OCI-LY1 (cell line): Measurements from ENCODE around the gene NAT14.

Experiments used
- H2AFZ ChIP-seq: fragments of 200-600 bp; sonication (generic), shearing (Covaris generic); 2 replicates; pipeline ENCODE4 v1.6.0; 2014; ENCODE audit warnings: antibody characterized with exemption, mild to moderate bottlenecking, low read length
- H3F3A ChIP-seq: fragments of 200-600 bp; sonication (generic), shearing (Covaris generic); 2 replicates; pipeline ENCODE4 v1.6.0; 2014; ENCODE audit warnings: mild to moderate bottlenecking, antibody characterized with exemption, low read length, moderate library complexity; ENCODE audit not compliant: insufficient read depth
- H3K27ac ChIP-seq: fragments of 200-600 bp; sonication (generic); 2 replicates; pipeline ENCODE4 v1.5.1; 2014; ENCODE audit warnings: low read length, mixed run types, mild to moderate bottlenecking, low read depth; ENCODE audit not compliant: poor library complexity, severe bottlenecking
- H3K27me3 ChIP-seq: fragments of 200-600 bp; sonication (generic); 2 replicates; pipeline ENCODE4 v1.6.0; 2014; ENCODE audit warnings: antibody characterized with exemption, mild to moderate bottlenecking, low read length, moderate library complexity; ENCODE audit not compliant: insufficient read depth
- H3K36me3 ChIP-seq: fragments of 200-600 bp; sonication (generic); 2 replicates; pipeline ENCODE4 v1.6.1; 2014; ENCODE audit warnings: mild to moderate bottlenecking, antibody characterized with exemption, low read length, moderate library complexity, mixed read lengths; ENCODE audit not compliant: insufficient read depth
- H3K4me1 ChIP-seq: fragments of 200-600 bp; sonication (generic); 2 replicates; pipeline ENCODE4 v1.5.1; 2014; ENCODE audit warnings: mild to moderate bottlenecking, low read length, moderate library complexity; ENCODE audit not compliant: insufficient read depth, severe bottlenecking
- H3K4me2 ChIP-seq: fragments of 200-600 bp; sonication (generic), shearing (Covaris generic); 2 replicates; pipeline ENCODE4 v1.6.1; 2014; ENCODE audit warnings: low read length
- H3K4me3 ChIP-seq: fragments of 200-600 bp; sonication (generic); 2 replicates; pipeline ENCODE4 v1.5.1; 2014; ENCODE audit warnings: low read length, low read depth, mild to moderate bottlenecking, mixed read lengths; ENCODE audit not compliant: poor library complexity, severe bottlenecking
- H3K79me2 ChIP-seq: fragments of 200-600 bp; shearing (Covaris generic); 2 replicates; pipeline ENCODE4 v1.6.1; 2016; ENCODE audit warnings: mixed run types, low read length, mixed read lengths; ENCODE audit not compliant: insufficient read depth
- H3K9ac ChIP-seq: fragments of 200-600 bp; sonication (generic), shearing (Covaris generic); 2 replicates; pipeline ENCODE4 v1.6.1; 2014; ENCODE audit warnings: mild to moderate bottlenecking, low read length, mixed read lengths
- H3K9me2 ChIP-seq: fragments of 200-600 bp; sonication (generic), shearing (Covaris generic); 2 replicates; pipeline ENCODE4 v1.6.1; 2014; ENCODE audit warnings: low read depth, mild to moderate bottlenecking, low read length, mixed read lengths
- H3K9me3 ChIP-seq: fragments of 200-600 bp; shearing (Covaris generic); 2 replicates; pipeline ENCODE4 v1.6.1; 2014; ENCODE audit warnings: low read length, mixed read lengths
- H4K20me1 ChIP-seq: fragments of 200-600 bp; sonication (generic), shearing (Covaris generic); 2 replicates; pipeline ENCODE4 v1.6.0; 2016; ENCODE audit warnings: mild to moderate bottlenecking, low read length; ENCODE audit not compliant: insufficient read depth
- EZH2 ChIP-seq: fragments of 200-600 bp; sonication (generic), shearing (Covaris generic); IDR thresholded peaks from 2 replicates; pipeline ENCODE4 v1.8.0; 2017; ENCODE audit warnings: borderline replicate concordance, mixed run types, mild to moderate bottlenecking, antibody characterized with exemption, low read length, moderate library complexity, mixed read lengths
- TF ChIP-seq, protein P1 (sequence below): fragments of 200-600 bp; sonication (generic), shearing (Covaris generic); IDR thresholded peaks from 2 replicates; pipeline ENCODE4 v1.5.1; 2017; ENCODE audit warnings: mild to moderate bottlenecking, antibody characterized with exemption, low read length, moderate library complexity, mixed read lengths

Gene NAT14

GRCh38 chr19:55497763-55498162 lies 12.8 kb downstream of the NAT14 start:
- H3K79me2 ChIP-seq, result no peaks in the 10 kb centered on the region
- no peaks in the 10 kb centered on the region for H3K27me3 ChIP-seq
- H3K9ac ChIP-seq, result no peak overlapping the region
- no peak overlapping the region for H3K4me2 ChIP-seq
- no peaks in the 10 kb centered on the region for H3K9me2 ChIP-seq
- TF ChIP-seq, protein P1, sequence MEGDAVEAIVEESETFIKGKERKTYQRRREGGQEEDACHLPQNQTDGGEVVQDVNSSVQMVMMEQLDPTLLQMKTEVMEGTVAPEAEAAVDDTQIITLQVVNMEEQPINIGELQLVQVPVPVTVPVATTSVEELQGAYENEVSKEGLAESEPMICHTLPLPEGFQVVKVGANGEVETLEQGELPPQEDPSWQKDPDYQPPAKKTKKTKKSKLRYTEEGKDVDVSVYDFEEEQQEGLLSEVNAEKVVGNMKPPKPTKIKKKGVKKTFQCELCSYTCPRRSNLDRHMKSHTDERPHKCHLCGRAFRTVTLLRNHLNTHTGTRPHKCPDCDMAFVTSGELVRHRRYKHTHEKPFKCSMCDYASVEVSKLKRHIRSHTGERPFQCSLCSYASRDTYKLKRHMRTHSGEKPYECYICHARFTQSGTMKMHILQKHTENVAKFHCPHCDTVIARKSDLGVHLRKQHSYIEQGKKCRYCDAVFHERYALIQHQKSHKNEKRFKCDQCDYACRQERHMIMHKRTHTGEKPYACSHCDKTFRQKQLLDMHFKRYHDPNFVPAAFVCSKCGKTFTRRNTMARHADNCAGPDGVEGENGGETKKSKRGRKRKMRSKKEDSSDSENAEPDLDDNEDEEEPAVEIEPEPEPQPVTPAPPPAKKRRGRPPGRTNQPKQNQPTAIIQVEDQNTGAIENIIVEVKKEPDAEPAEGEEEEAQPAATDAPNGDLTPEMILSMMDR, result no peak
- no peak for TF ChIP-seq EZH2
- no peaks in the 10 kb centered on the region for H4K20me1 ChIP-seq
- no peak overlapping the region for H2AFZ ChIP-seq
- no peak overlapping the region for H3K27ac ChIP-seq
- H3K4me3 ChIP-seq, result no peak overlapping the region
- no peaks in the 10 kb centered on the region for H3F3A ChIP-seq
- no peaks in the 10 kb centered on the region for H3K36me3 ChIP-seq
- no peaks in the 10 kb centered on the region for H3K9me3 ChIP-seq
- H3K4me1 ChIP-seq, result no peaks in the 10 kb centered on the region

DNA sequence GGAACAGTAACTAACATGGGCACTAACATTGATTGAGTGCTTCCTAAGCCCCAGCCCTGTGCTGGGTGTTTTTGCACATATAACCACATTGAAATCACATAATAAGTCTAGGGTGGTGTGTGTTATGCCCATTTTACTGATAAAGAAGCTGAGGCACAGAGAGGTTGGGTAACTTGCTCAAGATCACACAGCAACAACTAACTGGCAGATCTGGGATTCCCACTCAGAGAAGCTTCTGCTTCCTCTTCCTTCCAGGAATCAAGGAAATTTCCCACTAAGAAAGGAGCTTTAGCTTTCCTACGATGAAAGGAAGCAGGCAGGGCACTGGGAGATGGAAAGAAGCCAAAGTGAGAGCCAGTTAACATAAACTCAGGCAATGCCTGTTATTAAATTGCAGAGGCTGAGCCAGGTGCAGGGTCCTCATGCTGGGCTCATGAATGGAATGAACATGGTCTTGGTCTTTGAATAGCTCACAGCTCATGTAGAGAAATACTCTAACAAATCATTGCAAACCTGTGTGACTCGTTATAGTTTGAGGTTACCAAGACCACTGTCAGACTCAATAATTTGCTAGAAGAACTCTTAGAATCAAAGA lies 13.4 kb downstream of the NAT14 start:
- H3K79me2 ChIP-seq, result no peaks in the 10 kb centered on the region
- H3K4me1 ChIP-seq, result no peaks in the 10 kb centered on the region
- no peaks in the 10 kb centered on the region for H4K20me1 ChIP-seq
- H3K4me2 ChIP-seq, result no peak overlapping the region
- no peak overlapping the region for H3K9ac ChIP-seq
- no peak overlapping the region for H2AFZ ChIP-seq
- no peak overlapping the region for H3K4me3 ChIP-seq
- H3K27me3 ChIP-seq, result no peaks in the 10 kb centered on the region
- no peaks in the 10 kb centered on the region for H3K9me3 ChIP-seq
- no peak overlapping the region for H3K27ac ChIP-seq
- no peaks in the 10 kb centered on the region for H3K9me2 ChIP-seq
- TF ChIP-seq, protein P1, result no peak
- no peak for TF ChIP-seq EZH2
- H3K36me3 ChIP-seq, result no peaks in the 10 kb centered on the region
- H3F3A ChIP-seq, result no peaks in the 10 kb centered on the region

- Histone ChIP-seq H3K9ac (no peak overlapping the region), H4K20me1 (no peaks in the 10 kb centered on the region), H3K9me3 (no peaks in the 10 kb centered on the region), H3K79me2 (no peaks in the 10 kb centered on the region), H3K4me3 (no peak overlapping the region), H3F3A (no peaks in the 10 kb centered on the region), H3K9me2 (no peaks in the 10 kb centered on the region), H3K27ac (no peak overlapping the region), H2AFZ (no peak overlapping the region), H3K4me2 (no peak overlapping the region), H3K27me3 (peaks cover 3% of the 10 kb centered on the region; the same call in 1 of the 2 replicates), H3K36me3 (no peaks in the 10 kb centered on the region), H3K4me1 (peaks cover 6% of the 10 kb centered on the region)
- TF ChIP-seq, protein P1, result no peak
- TF ChIP-seq EZH2, result no peak
Measured at GRCh38 chr19:55500368-55500952, 15.5 kb downstream of the NAT14 start.
